Measurements from ENCODE around the gene ABLIM3. TPM values are rescaled to one million over a fixed set of nuclear protein-coding genes. Genes with fewer than 3 reads are reported as not detected.

The ABLIM3 gene
- total RNA-seq, 4 donors from 2014 or later, result 4.2 to 6.5 (median 4.7) TPM

GRCh38 chr5:149200355-149200754 lies 59.1 kb downstream of the ABLIM3 start:
- Histone ChIP-seq H3K36me3 (no peaks in the 10 kb centered on the region), H3K27me3 (no peaks in the 10 kb centered on the region), H3K4me3 (no peak overlapping the region), H3K27ac (no peak overlapping the region), H3K9me3 (no peaks in the 10 kb centered on the region), H3K4me1 (no peaks in the 10 kb centered on the region)
- TF ChIP-seq EP300 (IDR thresholded peaks at IDR 0.05; ENCODE audit: low read depth) (no peak), POLR2AphosphoS5 (IDR thresholded peaks at IDR 0.05) (no peak), POLR2A (IDR thresholded peaks at IDR 0.05) (no peak), CTCF (IDR thresholded peaks at IDR 0.05) (no peak)
- no peak for DNase-seq
- intact Hi-C loops (cut with DNase I; ENCODE audit: low total_unique reads) (no loop called here), in situ Hi-C loops (cut with MboI; ENCODE audit: low pct_ligation_motif_present in 1 of 4, low pct_unique_long_range_greater_than_20kb in 1 of 4, low sequenced_read_pairs in 3 of 4) (no loop called here)
- WGBS, 2 donors (ENCODE audit: low coverage in 1 of 2), result 17 to 58% methylated on average over 1 to 6 of the region's 6 CpGs

- Histone ChIP-seq H3K36me3 (no peaks in the 10 kb centered on the region), H3K27me3 (no peaks in the 10 kb centered on the region), H3K9me3 (no peaks in the 10 kb centered on the region), H3K27ac (no peak overlapping the region), H3K4me3 (no peak overlapping the region), H3K4me1 (no peaks in the 10 kb centered on the region)
- no peak for DNase-seq
- no peak for TF ChIP-seq POLR2AphosphoS5 (IDR thresholded peaks at IDR 0.05)
- no peak for TF ChIP-seq EP300 (IDR thresholded peaks at IDR 0.05; ENCODE audit: low read depth)
- no peak for TF ChIP-seq POLR2A (IDR thresholded peaks at IDR 0.05)
- TF ChIP-seq CTCF (IDR thresholded peaks at IDR 0.05), result no peak
- in situ Hi-C loops (cut with MboI; ENCODE audit: low pct_ligation_motif_present in 1 of 4, low pct_unique_long_range_greater_than_20kb in 1 of 4, low sequenced_read_pairs in 3 of 4), result no loop called here
- intact Hi-C loops (cut with DNase I; ENCODE audit: low total_unique reads), result no loop called here
- 78 to 100% methylated on average over 1 to 6 of the region's 6 CpGs for WGBS, 2 donors (ENCODE audit: low coverage in 1 of 2)
Measured at GRCh38 chr5:149201121-149201637, 59.9 kb downstream of the ABLIM3 start.

- 96% methylated on average over 1 of the region's 1 CpG; no CpG with 5 or more reads in 1 of the 2 donors for WGBS, 2 donors (ENCODE audit: low coverage in 1 of 2)
- intact Hi-C loops (cut with DNase I; ENCODE audit: low total_unique reads), result no loop called here
- no peaks in the 10 kb centered on the region for H3K9me3 ChIP-seq
- no peak for DNase-seq
- in situ Hi-C loops (cut with MboI; ENCODE audit: low pct_ligation_motif_present in 1 of 4, low pct_unique_long_range_greater_than_20kb in 1 of 4, low sequenced_read_pairs in 3 of 4), result no loop called here
- H3K27me3 ChIP-seq, result no peaks in the 10 kb centered on the region
- H3K36me3 ChIP-seq, result no peaks in the 10 kb centered on the region
- H3K4me1 ChIP-seq, result no peaks in the 10 kb centered on the region
- H3K27ac ChIP-seq, result no peak overlapping the region
- no peak overlapping the region for H3K4me3 ChIP-seq
- TF ChIP-seq POLR2AphosphoS5 (IDR thresholded peaks at IDR 0.05), result no peak
- TF ChIP-seq POLR2A (IDR thresholded peaks at IDR 0.05), result no peak
- TF ChIP-seq CTCF (IDR thresholded peaks at IDR 0.05), result no peak
- TF ChIP-seq EP300 (IDR thresholded peaks at IDR 0.05; ENCODE audit: low read depth), result no peak
Measured at GRCh38 chr5:149202910-149203451, 61.7 kb downstream of the ABLIM3 start.

GRCh38 chr5:149203921-149204441 lies 62.7 kb downstream of the ABLIM3 start:
- no peak for TF ChIP-seq POLR2A (IDR thresholded peaks at IDR 0.05)
- TF ChIP-seq CTCF (IDR thresholded peaks at IDR 0.05), result no peak
- TF ChIP-seq EP300 (IDR thresholded peaks at IDR 0.05; ENCODE audit: low read depth), result no peak
- no peak for TF ChIP-seq POLR2AphosphoS5 (IDR thresholded peaks at IDR 0.05)
- Histone ChIP-seq H3K27me3 (no peaks in the 10 kb centered on the region), H3K9me3 (no peaks in the 10 kb centered on the region), H3K36me3 (no peaks in the 10 kb centered on the region), H3K4me3 (no peak overlapping the region), H3K4me1 (no peaks in the 10 kb centered on the region), H3K27ac (no peak overlapping the region)
- intact Hi-C loops (cut with DNase I; ENCODE audit: low total_unique reads) (no loop called here), in situ Hi-C loops (cut with MboI; ENCODE audit: low pct_ligation_motif_present in 1 of 4, low pct_unique_long_range_greater_than_20kb in 1 of 4, low sequenced_read_pairs in 3 of 4) (no loop called here)
- no peak for DNase-seq
- WGBS, 2 donors (ENCODE audit: low coverage in 1 of 2), result 48 to 66% methylated on average over 4 of the region's 4 CpGs

All from transverse colon (tissue), 4 donors.